HCT116 (cell line): Measurements from ENCODE around the gene EDEM1. TPM values are rescaled to one million over a fixed set of nuclear protein-coding genes. Genes with fewer than 3 reads are reported as not detected.

Source experiments
- ATAC-seq: fragments of 200-7000 bp; cut with Tn5 transposase; 2 replicates; pipeline ENCODE4 v1.9.1; 2020; ENCODE audit warnings: mild to moderate bottlenecking, moderate library complexity
- BruUV-seq: library from RNA; stranded (reverse); fragments of 400-500 nt; replicated peaks from 2 replicates; lab custom pipeline; 2021; lab: Mats Ljungman, UMichigan
- CTCF ChIA-PET: fragments of 300-600 bp; sonication (Branson Sonifier 250); formaldehyde crosslinking; loops from one replicate; lab custom pipeline; 2021; ENCODE audit warnings: antibody characterized with exemption; lab: Charles Lee
- POLR2A ChIA-PET: fragments of 300-600, 350-600 bp; sonication (Branson Sonifier 250); formaldehyde crosslinking; loops from one replicate; lab custom pipeline; 2021; ENCODE audit warnings: antibody characterized with exemption; lab: Charles Lee
- RAD21 ChIA-PET, 2 experiments: fragments of 300-600 bp; sonication (Branson Sonifier 250); formaldehyde crosslinking; loops; one replicate each; lab custom pipeline; 2023; ENCODE audit warnings: low total read pairs in 2 of 2; ENCODE audit not compliant: uncharacterized antibody in 2 of 2, unreplicated experiment in 2 of 2, low non-redundant PET in 1 of 2; lab: Charles Lee
- DNase-seq: peaks from one replicate; pipeline ENCODE4 v3.0.0-alpha.2; 2010; ENCODE audit warnings: low read depth, low spot score
- H2AFZ ChIP-seq: fragments of 200-600 bp; shearing (Covaris generic), sonication (generic); 2 replicates; pipeline ENCODE4 v1.6.1; 2017; ENCODE audit warnings: low read depth, mixed run types, mixed read lengths, antibody characterized with exemption, low read length; ENCODE audit not compliant: poor library complexity, severe bottlenecking
- H3K27ac ChIP-seq: 2 replicates; pipeline ENCODE4 v1.5.1; 2012; ENCODE audit warnings: low read depth, low read length
- H3K27me3 ChIP-seq: fragments of 200-600 bp; sonication (generic); 2 replicates; pipeline ENCODE4 v1.6.1; 2016; ENCODE audit warnings: mixed run types, low read length, mixed read lengths; ENCODE audit not compliant: insufficient read depth
- H3K36me3 ChIP-seq, 2 experiments: fragments of 200-500 bp in 1 of 2; fragments of 200-600 bp in 1 of 2; sonication (Bioruptor generic) in 1 of 2; sonication (generic) in 1 of 2; 2 replicates each; pipeline versions ENCODE4 v1.5.1 to v1.6.1; 2014 to 2016; ENCODE audit warnings: low read length in 2 of 2, inconsistent platforms in 1 of 2, mixed read lengths in 1 of 2, mixed run types in 1 of 2; ENCODE audit not compliant: insufficient read depth in 2 of 2, control insufficient read depth in 1 of 2
- H3K4me1 ChIP-seq, 2 experiments: fragments of 200-600 bp in 1 of 2; sonication (generic) in 1 of 2; 2 replicates each; pipeline versions ENCODE4 v1.5.1 to v1.6.1; 2012 to 2017; ENCODE audit warnings: low read length in 2 of 2, inconsistent platforms in 1 of 2, mild to moderate bottlenecking in 1 of 2, mixed read lengths in 1 of 2, mixed run types in 1 of 2, moderate library complexity in 1 of 2; ENCODE audit not compliant: insufficient read depth in 2 of 2, control insufficient read depth in 1 of 2
- H3K4me2 ChIP-seq: fragments of 200-600 bp; sonication (generic); 2 replicates; pipeline ENCODE4 v1.6.1; 2017; ENCODE audit warnings: mixed run types, low read length, mixed read lengths
- H3K4me3 ChIP-seq, 2 experiments: fragments of 200-600 bp in 1 of 2; sonication (generic) in 1 of 2; replicated peaks in 1 of 2; 2 replicates each; pipeline ENCODE4 v1.5.1; 2011 to 2016; ENCODE audit warnings: low read length in 2 of 2, control low read depth in 1 of 2, low read depth in 1 of 2, mild to moderate bottlenecking in 1 of 2, mixed read lengths in 1 of 2, mixed run types in 1 of 2
- H3K79me2 ChIP-seq: fragments of 200-600 bp; sonication (generic); 2 replicates; pipeline ENCODE4 v1.6.1; 2017; ENCODE audit warnings: mild to moderate bottlenecking, mixed run types, low read length, moderate library complexity, mixed read lengths; ENCODE audit not compliant: insufficient read depth
- H3K9ac ChIP-seq: fragments of 200-600 bp; sonication (generic); 2 replicates; pipeline ENCODE4 v1.6.1; 2016; ENCODE audit warnings: low read length, mixed read lengths
- H3K9me2 ChIP-seq: fragments of 200-600 bp; sonication (generic), shearing (Covaris generic); 2 replicates; pipeline ENCODE4 v1.6.1; 2017; ENCODE audit warnings: mixed run types, mild to moderate bottlenecking, moderate library complexity; ENCODE audit not compliant: insufficient read depth
- H3K9me3 ChIP-seq, 2 experiments: fragments of 200-500 bp in 1 of 2; fragments of 200-600 bp in 1 of 2; sonication (Bioruptor generic) in 1 of 2; sonication (generic) in 1 of 2; 2 replicates each; pipeline ENCODE4 v1.6.1; 2014 to 2017; ENCODE audit warnings: low read length in 2 of 2, mixed read lengths in 2 of 2, inconsistent platforms in 1 of 2, low read depth in 1 of 2, mild to moderate bottlenecking in 1 of 2, mixed run types in 1 of 2, moderate library complexity in 1 of 2; ENCODE audit not compliant: control insufficient read depth in 1 of 2, insufficient read depth in 1 of 2
- H4K20me1 ChIP-seq: fragments of 200-600 bp; sonication (generic), shearing (Covaris generic); 2 replicates; pipeline ENCODE4 v1.6.1; 2017; ENCODE audit warnings: mixed run types, mild to moderate bottlenecking, moderate library complexity; ENCODE audit not compliant: insufficient read depth
- EGR1 ChIP-seq: IDR thresholded peaks from 2 replicates; pipeline ENCODE4 v1.6.1; 2012; ENCODE audit warnings: low read depth
- FOSL1 ChIP-seq: IDR thresholded peaks from 2 replicates; pipeline ENCODE4 v1.6.1; 2012; ENCODE audit warnings: low read depth
- POLR2AphosphoS5 ChIP-seq: IDR thresholded peaks from 2 replicates; pipeline ENCODE4 v1.6.1; 2011; ENCODE audit warnings: mild to moderate bottlenecking, low read depth, low read length, moderate library complexity
- SP1 ChIP-seq: IDR thresholded peaks from 2 replicates; pipeline ENCODE4 v1.6.1; 2012; ENCODE audit warnings: low read depth
- YY1 ChIP-seq: IDR thresholded peaks from 2 replicates; pipeline ENCODE4 v1.6.1; 2011; ENCODE audit warnings: low read length, low read depth, moderate library complexity, mild to moderate bottlenecking; ENCODE audit not compliant: insufficient replicate concordance; ENCODE audit errors: extremely low read depth
- ZNF274 ChIP-seq: fragments of 200-500 bp; sonication (Bioruptor generic); IDR thresholded peaks from 2 replicates; pipeline ENCODE4 v1.6.1; 2014; ENCODE audit warnings: mild to moderate bottlenecking, low read depth, low read length, inconsistent platforms
- intact Hi-C: fragments of 100-400 bp; cut with micrococcal nuclease; formaldehyde crosslinking; loops from 2 replicates; pipeline ENCODE4 v1.10.0; 2022
- total RNA-seq: library from RNA; stranded (reverse); gene quantifications from one replicate; pipeline ENCODE4 v1.2.1, GENCODE V29; 2021; ENCODE audit not compliant: unreplicated experiment
- TF ChIP-seq, protein P1 (sequence below), 3 experiments: fragments of 200-600 bp in 1 of 3; sonication (generic) in 1 of 3; IDR thresholded peaks in 2 of 3; conservative IDR thresholded peaks in 1 of 3; 2 replicates each; pipeline ENCODE4 v1.5.1; 2012 to 2017; ENCODE audit warnings: low read depth in 2 of 3, low read length in 2 of 3, antibody characterized with exemption in 1 of 3, borderline replicate concordance in 1 of 3, control low read depth in 1 of 3, mild to moderate bottlenecking in 1 of 3, mixed read lengths in 1 of 3, mixed run types in 1 of 3, moderate library complexity in 1 of 3; ENCODE audit not compliant: insufficient read depth in 1 of 3

The EDEM1 gene
- total RNA-seq, 1 experiment from 2014 or later: 23.7 TPM

DNA sequence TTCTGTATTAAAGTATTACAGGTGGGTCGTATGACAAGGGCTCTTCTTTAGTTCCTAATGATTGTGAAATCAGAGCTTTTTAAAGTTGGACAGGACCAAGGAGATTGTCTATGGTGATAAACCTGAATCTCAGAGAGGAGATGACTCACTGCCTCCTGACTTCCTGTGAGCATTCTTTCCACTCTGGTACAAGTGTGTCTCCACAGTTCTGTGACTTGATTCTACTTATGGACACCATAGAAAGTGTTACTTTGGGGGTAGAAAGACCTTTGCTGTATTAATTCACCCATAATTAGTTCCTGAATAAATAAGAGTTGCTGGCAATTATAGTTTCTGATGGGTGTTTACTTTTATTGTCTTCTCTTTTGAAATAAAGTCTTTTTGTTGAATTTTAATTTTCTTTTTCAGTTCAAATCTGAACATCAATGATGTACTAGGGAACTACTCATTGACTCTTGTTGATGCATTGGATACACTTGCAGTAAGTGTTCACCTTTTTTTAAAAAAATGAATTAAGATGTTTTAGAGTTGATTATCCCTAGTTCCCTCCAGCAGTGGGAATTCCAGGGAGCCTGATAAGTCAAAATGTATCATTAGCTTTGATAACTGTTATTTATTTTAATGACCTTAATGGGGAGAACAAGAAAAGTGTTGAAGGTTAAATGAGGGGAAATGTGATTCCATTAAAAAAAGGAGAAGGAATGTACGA is 7.4 kb downstream of the EDEM1 start (continued):
- TF ChIP-seq, protein P1, sequence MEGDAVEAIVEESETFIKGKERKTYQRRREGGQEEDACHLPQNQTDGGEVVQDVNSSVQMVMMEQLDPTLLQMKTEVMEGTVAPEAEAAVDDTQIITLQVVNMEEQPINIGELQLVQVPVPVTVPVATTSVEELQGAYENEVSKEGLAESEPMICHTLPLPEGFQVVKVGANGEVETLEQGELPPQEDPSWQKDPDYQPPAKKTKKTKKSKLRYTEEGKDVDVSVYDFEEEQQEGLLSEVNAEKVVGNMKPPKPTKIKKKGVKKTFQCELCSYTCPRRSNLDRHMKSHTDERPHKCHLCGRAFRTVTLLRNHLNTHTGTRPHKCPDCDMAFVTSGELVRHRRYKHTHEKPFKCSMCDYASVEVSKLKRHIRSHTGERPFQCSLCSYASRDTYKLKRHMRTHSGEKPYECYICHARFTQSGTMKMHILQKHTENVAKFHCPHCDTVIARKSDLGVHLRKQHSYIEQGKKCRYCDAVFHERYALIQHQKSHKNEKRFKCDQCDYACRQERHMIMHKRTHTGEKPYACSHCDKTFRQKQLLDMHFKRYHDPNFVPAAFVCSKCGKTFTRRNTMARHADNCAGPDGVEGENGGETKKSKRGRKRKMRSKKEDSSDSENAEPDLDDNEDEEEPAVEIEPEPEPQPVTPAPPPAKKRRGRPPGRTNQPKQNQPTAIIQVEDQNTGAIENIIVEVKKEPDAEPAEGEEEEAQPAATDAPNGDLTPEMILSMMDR (IDR thresholded peaks at IDR 0.05 in 2 of 3, conservative IDR thresholded peaks at IDR 0.05 in 1 of 3; ENCODE audit: borderline replicate concordance in 1 of 3, insufficient read depth in 1 of 3, low read depth in 2 of 3, low read length in 2 of 3): no peak
- TF ChIP-seq, all 23 proteins: peak for 11

DNA sequence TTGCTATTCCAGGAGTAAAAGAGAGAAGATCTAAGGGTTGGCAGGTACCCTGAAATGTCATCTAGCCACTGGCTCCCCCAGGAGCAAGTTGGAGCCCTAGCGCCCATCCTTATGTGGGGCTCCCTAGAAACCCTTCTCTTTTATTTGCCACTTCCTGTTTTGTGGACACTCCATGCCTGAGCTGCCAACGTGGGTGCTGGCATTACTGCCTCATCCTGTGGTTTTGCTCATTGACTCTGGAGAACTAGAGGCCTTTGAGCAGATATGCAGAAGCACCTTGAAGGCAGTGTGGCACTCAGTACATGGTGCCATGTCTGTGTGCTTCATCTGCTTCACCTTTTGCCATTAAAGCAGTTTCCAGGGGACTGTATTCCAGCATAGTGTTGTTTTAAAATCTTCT is 8.1 kb downstream of the EDEM1 start:
- Histone ChIP-seq H3K9me3 (no peaks in the 10 kb centered on the region), H3K79me2 (peaks cover 73% of the 10 kb centered on the region), H2AFZ (no peak overlapping the region), H3K9ac (no peak overlapping the region), H4K20me1 (no peaks in the 10 kb centered on the region), H3K36me3 (peaks cover 0 to 3% of the 10 kb centered on the region in 2 experiments; a peak in 2 of 4 replicates), H3K4me1 (peaks cover 46 to 49% of the 10 kb centered on the region in 2 experiments)
- intact Hi-C loops: no loop called here
- ChIA-PET CTCF (no interaction called here), RAD21 (no interaction called here), POLR2A (no interaction called here)
- peak; percentile 33 for ATAC-seq
- no peak for DNase-seq
- no TSS peak for BruUV-seq
- TF ChIP-seq YY1: no peak
- TF ChIP-seq EGR1: no peak
- no peak for TF ChIP-seq POLR2AphosphoS5
- TF ChIP-seq ZNF274: no peak
- no peak for TF ChIP-seq SP1
- TF ChIP-seq FOSL1: no peak
- TF ChIP-seq, all 23 proteins: peak for 0
- Histone ChIP-seq H3K9me2 (no peaks in the 10 kb centered on the region), H3K27ac (peak overlapping the region; percentile 65; the same call in 1 of the 2 replicates), H3K27me3 (no peaks in the 10 kb centered on the region), H3K4me3 (no peak overlapping the region), H3K4me2 (peak overlapping the region; percentile 64)
